PC-3 (cell line): ENCODE results near the gene ABCA3. TPM values are rescaled to one million over a fixed set of nuclear protein-coding genes. Genes with fewer than 3 reads are reported as not detected.

Source experiments
- ATAC-seq: fragments of 200-7000 bp; cut with Tn5 transposase; 2 replicates; pipeline ENCODE4 v1.9.1; 2020; ENCODE audit warnings: mild to moderate bottlenecking, moderate library complexity
- BruUV-seq: library from RNA; stranded (reverse); fragments of 400-500 nt; replicated peaks from 2 replicates; lab custom pipeline; 2021; lab: Mats Ljungman, UMichigan
- CTCF ChIA-PET: fragments of 300-600 bp; sonication (Branson Sonifier 250); formaldehyde crosslinking; loops from one replicate; lab custom pipeline; 2022; ENCODE audit warnings: antibody characterized with exemption; lab: Charles Lee
- POLR2A ChIA-PET: fragments of 300-600 bp; sonication (Branson Sonifier 250); formaldehyde crosslinking; loops from one replicate; lab custom pipeline; 2022; ENCODE audit warnings: antibody characterized with exemption; ENCODE audit not compliant: unreplicated experiment; lab: Charles Lee
- DNase-seq: peaks from one replicate; pipeline ENCODE4 v3.0.0-alpha.2; 2015
- H2AFZ ChIP-seq: fragments of 300-600 bp; sonication (generic); 2 replicates; pipeline ENCODE4 v1.6.0; 2016; ENCODE audit warnings: antibody characterized with exemption, low read length
- H3F3A ChIP-seq: fragments of 300-600 bp; sonication (generic); one replicate; pipeline ENCODE4 v1.6.0; 2017; ENCODE audit warnings: antibody characterized with exemption, low read length, control low read depth, mild to moderate bottlenecking; ENCODE audit not compliant: unreplicated experiment
- H3K27ac ChIP-seq: fragments of 300-600 bp; sonication (generic); 2 replicates; pipeline ENCODE4 v1.5.1; 2016; ENCODE audit warnings: mild to moderate bottlenecking, low read length
- H3K27me3 ChIP-seq: fragments of 300-600 bp; sonication (generic); 2 replicates; pipeline ENCODE4 v1.6.1; 2016; ENCODE audit warnings: low read length, mixed read lengths
- H3K36me3 ChIP-seq: fragments of 300-600 bp; sonication (generic); 2 replicates; pipeline ENCODE4 v1.6.1; 2016; ENCODE audit warnings: low read depth, mixed run types, low read length, mixed read lengths
- H3K4me1 ChIP-seq: fragments of 300-600 bp; sonication (generic); 2 replicates; pipeline ENCODE4 v1.5.1; 2016; ENCODE audit warnings: low read length; ENCODE audit not compliant: insufficient read depth
- H3K4me2 ChIP-seq: fragments of 300-600 bp; sonication (generic); 2 replicates; pipeline ENCODE4 v1.6.0; 2016; ENCODE audit warnings: low read length
- H3K4me3 ChIP-seq: fragments of 300-600 bp; sonication (generic); 2 replicates; pipeline ENCODE4 v1.5.1; 2016; ENCODE audit warnings: mild to moderate bottlenecking, low read length, mixed read lengths
- H3K79me2 ChIP-seq: fragments of 300-600 bp; sonication (generic); 2 replicates; pipeline ENCODE4 v1.6.1; 2017; ENCODE audit warnings: low read length, mixed read lengths
- H3K9ac ChIP-seq: fragments of 300-600 bp; sonication (generic); 2 replicates; pipeline ENCODE4 v1.6.0; 2016; ENCODE audit warnings: mild to moderate bottlenecking, low read length
- H3K9me2 ChIP-seq: fragments of 300-600 bp; sonication (generic); replicated peaks from 2 replicates; pipeline ENCODE4 v1.6.1; 2016; ENCODE audit warnings: mixed run types, low read length, mixed read lengths
- H3K9me3 ChIP-seq: fragments of 300-600 bp; sonication (generic); 2 replicates; pipeline ENCODE4 v1.6.1; 2016; ENCODE audit warnings: low read length, mixed read lengths
- H4K20me1 ChIP-seq: fragments of 300-600 bp; sonication (generic); 2 replicates; pipeline ENCODE4 v1.6.1; 2016; ENCODE audit warnings: low read length, mixed read lengths
- CTCF ChIP-seq: fragments of 300-600 bp; sonication (generic); conservative IDR thresholded peaks from 2 replicates; pipeline ENCODE4 v1.5.1; 2017; ENCODE audit warnings: antibody characterized with exemption, low read depth, mild to moderate bottlenecking, low read length
- EZH2 ChIP-seq: fragments of 300-600 bp; sonication (generic); IDR thresholded peaks from one replicate; pipeline ENCODE4 v1.6.1; 2017; ENCODE audit warnings: antibody characterized with exemption, mild to moderate bottlenecking, low read length; ENCODE audit not compliant: unreplicated experiment
- EZH2phosphoT487 ChIP-seq: fragments of 300-600 bp; sonication (generic); IDR thresholded peaks from 2 replicates; pipeline ENCODE4 v1.6.1; 2018; ENCODE audit warnings: mild to moderate bottlenecking, antibody characterized with exemption, low read length, borderline replicate concordance
- intact Hi-C: fragments of 100-400 bp; cut with micrococcal nuclease; formaldehyde crosslinking; loops from 2 replicates; pipeline ENCODE4 v1.9.0; 2023
- total RNA-seq: library from RNA; depleted of rRNA; stranded (reverse); fragments of >200 nt; gene quantifications from 2 replicates; pipeline ENCODE4 v1.2.3, GENCODE V29; 2014

The ABCA3 gene
- total RNA-seq, 1 experiment from 2014 or later = 11.0 TPM

DNA sequence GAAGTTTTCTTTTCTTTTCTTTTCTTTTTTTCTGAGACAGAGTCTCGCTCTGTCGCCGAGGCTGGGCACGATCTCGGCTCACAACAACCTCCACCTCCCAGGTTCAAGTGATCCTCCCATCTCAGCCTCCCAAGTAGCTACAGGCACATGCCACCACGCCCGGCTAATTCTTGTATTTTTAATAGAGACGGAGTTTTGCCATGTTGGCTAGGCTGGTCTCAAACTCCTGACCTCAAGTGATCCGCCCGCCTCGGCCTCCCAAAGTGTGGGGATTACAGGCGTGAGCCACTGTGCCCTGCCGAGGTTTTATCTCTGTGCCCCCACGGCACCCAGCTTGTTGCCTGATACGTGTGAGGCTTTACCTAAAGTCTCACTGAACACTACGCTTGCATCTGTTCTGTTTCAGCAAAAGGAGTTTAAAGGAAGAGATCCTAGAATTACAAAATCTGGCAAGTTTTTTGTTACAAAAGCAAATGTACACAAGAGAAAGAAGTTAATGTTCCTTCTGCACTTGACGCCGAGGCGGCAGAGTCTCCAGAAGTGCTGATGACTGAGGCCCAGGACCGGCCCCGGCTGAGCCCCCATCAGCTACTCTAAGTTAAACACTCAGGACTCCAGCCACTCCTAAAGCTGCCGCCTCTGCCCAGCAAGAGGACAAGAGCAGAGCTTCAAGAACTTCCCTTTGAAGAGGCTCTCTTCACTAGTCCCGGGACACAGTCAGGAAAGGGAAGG is 9.2 kb downstream of the ABCA3 start:
- no peaks in the 10 kb centered on the region for H3K79me2 ChIP-seq
- H3K4me2 ChIP-seq = no peak overlapping the region
- H3K4me3 ChIP-seq = no peak overlapping the region
- TF ChIP-seq CTCF (no peak), EZH2phosphoT487 (no peak), EZH2 (no peak)
- DNase-seq = no peak
- intact Hi-C loops = no loop called here
- H3K9me3 ChIP-seq = no peaks in the 10 kb centered on the region
- no peak overlapping the region for H3K27ac ChIP-seq
- H4K20me1 ChIP-seq = no peaks in the 10 kb centered on the region
- H3K9ac ChIP-seq = no peak overlapping the region
- BruUV-seq = no TSS peak
- no peaks in the 10 kb centered on the region for H3K27me3 ChIP-seq
- H2AFZ ChIP-seq = no peak overlapping the region
- no peaks in the 10 kb centered on the region for H3K9me2 ChIP-seq
- ATAC-seq = no peak
- H3K4me1 ChIP-seq = peaks cover 8% of the 10 kb centered on the region; the same call in 1 of the 2 replicates
- CTCF ChIA-PET = no interaction called here
- H3F3A ChIP-seq = no peaks in the 10 kb centered on the region
- POLR2A ChIA-PET = no interaction called here
- H3K36me3 ChIP-seq = no peaks in the 10 kb centered on the region

DNA sequence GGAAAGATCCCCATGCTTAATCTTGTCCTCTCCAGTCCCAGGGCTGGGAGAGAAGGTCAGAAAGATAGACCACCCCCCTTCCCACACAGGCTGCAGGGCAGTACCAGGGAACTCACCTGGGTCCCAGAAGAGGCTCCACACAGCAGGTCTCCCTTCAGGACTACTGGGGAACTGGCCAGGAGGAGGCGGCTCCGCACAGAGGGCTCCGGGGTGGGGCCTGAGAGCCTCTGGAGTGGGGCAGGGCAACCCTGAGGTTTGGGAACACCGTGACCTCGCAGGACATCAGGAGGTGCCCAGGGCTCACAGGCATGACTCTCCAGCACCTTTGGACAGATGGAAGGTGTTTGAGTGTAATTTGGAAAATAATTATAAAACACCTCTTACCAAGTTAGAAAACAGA is 11.0 kb downstream of the ABCA3 start:
- TF ChIP-seq EZH2phosphoT487 = no peak
- TF ChIP-seq CTCF = no peak
- TF ChIP-seq EZH2 = no peak
- DNase-seq (no peak), ATAC-seq (no peak)
- BruUV-seq = no TSS peak
- Histone ChIP-seq H2AFZ (no peak overlapping the region), H3K36me3 (no peaks in the 10 kb centered on the region), H3K9me3 (no peaks in the 10 kb centered on the region), H3K79me2 (no peaks in the 10 kb centered on the region), H3K4me2 (no peak overlapping the region), H3K4me1 (peaks cover 8% of the 10 kb centered on the region; the same call in 1 of the 2 replicates), H3K27me3 (no peaks in the 10 kb centered on the region), H3K4me3 (no peak overlapping the region), H3K9ac (no peak overlapping the region), H3K9me2 (no peaks in the 10 kb centered on the region), H3F3A (no peaks in the 10 kb centered on the region), H3K27ac (no peak overlapping the region), H4K20me1 (no peaks in the 10 kb centered on the region)
- POLR2A ChIA-PET = no interaction called here
- CTCF ChIA-PET = no interaction called here
- intact Hi-C loops = no loop called here

- no peak overlapping the region for H3K4me2 ChIP-seq
- H4K20me1 ChIP-seq = no peaks in the 10 kb centered on the region
- BruUV-seq = no TSS peak
- ATAC-seq = no peak
- H3K4me1 ChIP-seq = no peaks in the 10 kb centered on the region
- ChIA-PET CTCF (no interaction called here), POLR2A (interaction anchor here (0.7 kb wide), 1 partner anchor 17 kb away, joined by 4 read pairs; no protein-coding TSS in a partner anchor)
- no peaks in the 10 kb centered on the region for H3K36me3 ChIP-seq
- no peaks in the 10 kb centered on the region for H3K9me3 ChIP-seq
- no peak overlapping the region for H3K9ac ChIP-seq
- no peak overlapping the region for H2AFZ ChIP-seq
- no peak overlapping the region for H3K4me3 ChIP-seq
- peak; percentile 23 for DNase-seq
- H3K9me2 ChIP-seq = no peaks in the 10 kb centered on the region
- H3K27me3 ChIP-seq = no peaks in the 10 kb centered on the region
- TF ChIP-seq EZH2phosphoT487 (no peak), EZH2 (no peak)
- H3K27ac ChIP-seq = no peak overlapping the region
- no peaks in the 10 kb centered on the region for H3F3A ChIP-seq
- no peaks in the 10 kb centered on the region for H3K79me2 ChIP-seq
- intact Hi-C loops = no loop called here
These were observed 12.1 kb downstream of the ABCA3 start for GRCh38 chr16:2328428-2328827.
